LNCaP clone FGC (cell line): ENCODE results near the gene CLDN6.

ENCODE experiments used
- DNase-seq: peaks from one replicate; pipeline ENCODE4 v3.0.0-alpha.2; 2011; ENCODE audit warnings: low read depth
- H3K4me3 ChIP-seq: 2 replicates; pipeline ENCODE4 v1.5.1; 2011; ENCODE audit warnings: mild to moderate bottlenecking, low read depth, low read length, control low read depth
- CTCF ChIP-seq: IDR thresholded peaks from 2 replicates; pipeline ENCODE4 v1.5.1; 2012; ENCODE audit warnings: mild to moderate bottlenecking; ENCODE audit not compliant: control insufficient read depth, insufficient read depth; ENCODE audit errors: extremely low read depth

CLDN6 gene

GRCh38 chr16:3004319-3004718 is 13.7 kb downstream of the CLDN6 start:
- DNase-seq, result no peak
- no peak overlapping the region for H3K4me3 ChIP-seq
- TF ChIP-seq CTCF, result no peak

- peak overlapping the region; percentile 23 for H3K4me3 ChIP-seq
- peak; percentile 74 for TF ChIP-seq CTCF
These were observed 14.3 kb downstream of the CLDN6 start for GRCh38 chr16:3003582-3004270.

GRCh38 chr16:3001316-3001715 is 16.7 kb downstream of the CLDN6 start:
- no peak for DNase-seq
- no peak overlapping the region for H3K4me3 ChIP-seq
- TF ChIP-seq CTCF, result no peak

More at GRCh38 chr16:3003582-3004270, 14.3 kb downstream of the CLDN6 start:
- DNase-seq, result peak; percentile 98

- no peak overlapping the region for H3K4me3 ChIP-seq
- TF ChIP-seq CTCF, result no peak
- no peak for DNase-seq
These were observed 17.4 kb downstream of the CLDN6 start for GRCh38 chr16:3000540-3000939.

- no peak for DNase-seq
- no peak for TF ChIP-seq CTCF
- no peak overlapping the region for H3K4me3 ChIP-seq
These were observed 18.1 kb downstream of the CLDN6 start for GRCh38 chr16:2999929-3000328.

GRCh38 chr16:2996298-2996697 is 21.7 kb downstream of the CLDN6 start:
- no peak for DNase-seq
- H3K4me3 ChIP-seq, result no peak overlapping the region
- TF ChIP-seq CTCF, result no peak
